ENCODE measurements around the gene DVL1.

DNA sequence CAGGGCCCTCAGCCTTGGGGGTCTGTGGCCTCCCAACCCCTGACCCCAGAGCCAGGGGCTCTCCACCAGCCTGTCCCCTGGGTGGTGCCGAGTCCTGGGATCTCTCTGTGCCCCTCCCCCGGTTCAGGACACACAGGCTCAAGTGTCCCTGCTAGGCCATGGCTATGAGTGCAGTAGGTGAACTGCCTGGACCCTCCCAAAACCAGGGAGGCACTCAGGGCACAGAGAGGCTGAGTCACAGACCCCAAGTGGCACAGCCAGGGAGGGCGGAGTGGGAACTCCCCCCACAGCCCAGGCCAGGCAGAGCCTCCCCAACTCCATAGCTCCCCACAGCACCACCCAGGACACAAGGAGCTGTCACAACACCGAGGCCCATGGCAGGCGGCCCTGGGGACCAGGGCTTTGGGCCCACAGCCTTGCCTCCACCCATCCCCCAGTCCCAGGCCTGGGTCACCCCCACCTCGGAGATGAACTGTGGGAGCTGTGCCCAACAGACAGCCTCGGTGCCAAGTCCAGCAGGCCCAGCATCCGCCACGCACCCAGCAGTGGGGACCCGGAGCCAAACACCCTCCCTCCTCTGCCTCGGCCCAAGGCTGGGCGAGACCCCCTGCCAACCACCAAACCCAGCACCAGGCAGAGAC is 3.2 kb downstream of the DVL1 start:
- no peak for TF ChIP-seq POLR2A (IDR thresholded peaks at IDR 0.05; ENCODE audit: low read length)
- no peak for TF ChIP-seq GATA1 (IDR thresholded peaks at IDR 0.05; ENCODE audit: low read depth, low read length)

Data from erythroblast (primary cell).